Anterior cingulate cortex (tissue), 58 donors: ENCODE data around the gene KIT.
A peak's percentile ranks its signal among the peaks of the same experiment; 100 is the strongest.

Experiments
- DNase-seq, 58 donors: peaks; one replicate each; lab custom pipeline; 2025; lab: John Stamatoyannopoulos, UW

KIT gene

DNA sequence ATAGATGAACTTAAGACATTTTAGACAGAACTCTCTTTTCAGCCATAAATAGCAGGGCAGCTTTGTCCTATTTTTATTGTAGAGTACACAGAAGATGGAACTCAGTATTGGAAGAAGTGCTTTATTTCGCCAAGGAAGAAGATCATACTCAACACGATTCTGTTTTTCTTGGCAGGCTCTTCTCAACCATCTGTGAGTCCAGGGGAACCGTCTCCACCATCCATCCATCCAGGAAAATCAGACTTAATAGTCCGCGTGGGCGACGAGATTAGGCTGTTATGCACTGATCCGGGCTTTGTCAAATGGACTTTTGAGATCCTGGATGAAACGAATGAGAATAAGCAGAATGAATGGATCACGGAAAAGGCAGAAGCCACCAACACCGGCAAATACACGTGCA is 37.6 kb downstream of the KIT start:
- no peak for DNase-seq

DNA sequence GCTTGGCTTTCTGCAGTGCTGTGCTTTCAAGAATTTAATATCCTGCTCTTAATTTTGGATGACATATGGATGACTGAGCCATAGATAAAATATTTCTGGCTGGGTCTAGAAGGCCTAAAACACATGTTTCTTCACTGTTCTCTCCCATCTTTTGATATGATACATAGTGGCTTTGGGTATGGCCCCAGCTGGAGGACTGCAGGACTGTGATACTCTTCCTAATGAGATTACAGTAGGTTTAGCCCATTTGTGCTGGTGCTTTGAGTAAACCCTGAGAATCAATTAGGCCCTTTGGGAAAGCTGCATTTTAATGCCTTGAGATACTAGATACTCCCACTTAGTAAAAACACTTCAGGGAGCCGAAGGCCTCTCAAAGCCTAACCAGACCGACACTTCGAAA is 38.0 kb downstream of the KIT start:
- no peak for DNase-seq

DNA sequence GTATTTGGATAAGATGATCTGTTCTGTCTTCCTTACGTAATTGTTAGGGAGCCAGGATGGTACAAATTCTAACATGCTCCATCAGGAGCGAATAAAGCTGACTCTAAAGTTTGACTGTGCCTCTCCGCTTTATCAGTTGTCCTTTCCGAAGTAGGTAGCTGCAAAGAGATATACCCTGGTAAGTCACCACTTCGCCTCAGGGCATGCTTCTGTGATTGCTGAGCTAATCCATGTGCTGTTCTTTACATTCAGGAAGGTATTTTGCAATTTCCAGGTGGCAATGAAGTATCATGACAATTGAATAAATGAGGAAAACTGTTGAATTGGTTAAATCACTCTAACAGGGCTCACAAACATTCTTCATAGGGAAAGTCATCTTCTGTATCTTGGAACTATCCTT is 38.9 kb downstream of the KIT start:
- no peak for DNase-seq

DNA sequence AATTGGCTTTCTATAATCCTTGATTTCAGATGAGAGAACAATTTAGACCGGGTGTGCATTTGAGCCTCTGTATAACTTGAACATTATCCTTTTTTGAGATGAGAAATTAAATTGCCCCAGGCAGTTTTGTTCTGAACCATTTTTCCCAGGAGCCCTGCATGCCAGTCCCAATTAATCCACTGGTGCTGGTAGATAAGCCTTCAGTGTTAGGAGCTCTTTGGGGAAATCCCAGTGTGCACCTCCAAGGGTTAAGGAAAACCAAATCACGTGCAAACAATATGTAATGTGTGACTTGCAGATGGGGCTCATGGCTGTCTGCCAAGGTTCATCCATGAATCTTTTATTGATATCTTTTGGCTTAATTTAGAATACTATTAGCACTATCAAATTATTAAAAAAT is 43.2 kb downstream of the KIT start:
- peak in 1 of 58 donors; percentile 3 for DNase-seq

DNA sequence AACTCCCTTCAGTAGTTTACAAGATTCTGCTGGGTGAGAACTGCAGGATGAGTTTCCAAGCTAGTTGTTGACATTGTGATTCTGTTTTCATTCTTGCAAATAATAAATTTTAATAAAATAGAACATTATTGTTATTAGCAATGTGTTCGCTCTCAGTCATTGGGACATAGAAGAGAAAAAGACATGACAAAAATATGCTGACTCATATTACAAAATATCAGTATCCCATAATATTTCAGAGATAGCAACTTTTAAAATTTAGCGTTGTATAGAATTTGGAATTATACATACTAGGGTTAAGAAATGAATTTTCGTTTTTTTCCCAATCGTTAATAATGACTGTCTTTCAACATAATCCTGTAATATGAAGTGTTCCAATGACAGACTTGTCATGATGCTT is 45.4 kb downstream of the KIT start:
- DNase-seq = no peak

DNA sequence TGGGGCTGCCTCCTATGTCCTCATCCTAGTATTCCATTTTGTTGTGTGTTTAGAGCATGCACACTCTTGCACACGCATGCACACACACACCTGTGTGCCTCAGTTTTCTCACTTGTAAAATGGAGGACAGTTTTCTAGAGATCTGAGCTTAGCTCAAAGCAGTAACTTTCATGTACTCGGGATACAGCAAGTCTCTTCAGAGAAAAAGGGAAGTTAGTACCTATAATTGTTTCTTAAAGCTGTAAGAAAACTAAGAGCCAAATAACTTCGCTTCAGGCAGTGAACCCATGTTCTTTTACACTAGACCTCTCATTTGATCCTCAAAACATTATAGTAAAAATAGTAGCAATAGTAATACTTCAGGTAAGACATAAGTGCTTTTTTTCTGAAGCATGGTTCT is 49.6 kb downstream of the KIT start:
- no peak for DNase-seq

DNA sequence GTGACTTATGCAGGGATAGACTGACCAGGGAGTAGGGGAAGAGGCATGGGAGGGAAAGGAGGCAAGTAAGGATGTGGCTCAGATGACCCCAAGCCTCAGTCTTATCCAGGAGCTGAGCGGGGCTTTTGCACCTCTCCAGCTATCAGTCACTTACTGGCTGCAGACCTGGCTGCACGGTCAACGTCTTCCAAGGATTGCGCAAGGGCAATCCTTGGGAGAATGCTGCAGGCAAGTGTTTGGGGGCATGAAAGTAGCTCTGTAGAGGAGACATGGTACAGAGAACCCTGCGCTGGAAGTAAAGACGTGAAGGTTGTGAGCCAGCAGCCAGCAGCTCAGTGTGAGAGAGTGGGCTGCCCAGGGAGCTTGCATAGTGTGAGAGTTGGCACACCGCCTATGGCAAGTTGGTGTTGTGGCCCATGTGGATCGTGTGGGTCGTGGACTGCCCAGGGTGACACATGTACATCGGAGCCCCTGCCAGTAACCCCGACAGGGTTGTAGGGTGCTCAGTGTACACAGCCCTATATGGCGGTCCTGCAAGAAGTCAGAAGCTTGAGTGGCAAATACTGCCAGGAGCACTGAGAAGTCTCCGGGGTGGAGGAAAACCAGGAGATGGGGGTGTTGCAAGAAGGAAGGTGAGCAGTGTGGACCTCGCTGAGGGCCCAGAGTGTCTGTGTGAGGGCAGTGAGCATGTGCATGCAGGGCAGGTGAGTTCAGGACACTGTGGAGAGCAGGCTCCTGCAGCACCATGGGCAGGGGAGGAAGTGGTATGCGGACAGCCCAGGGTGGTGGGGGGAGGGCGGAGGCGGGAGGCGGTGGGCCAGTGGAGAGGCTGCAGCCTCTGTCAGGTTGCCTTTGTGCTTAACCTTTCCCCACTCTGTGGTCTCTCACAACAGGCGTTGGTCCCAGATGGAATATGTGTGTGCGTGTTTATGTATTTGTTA is 50.9 kb downstream of the KIT start:
- DNase-seq = no peak

DNA sequence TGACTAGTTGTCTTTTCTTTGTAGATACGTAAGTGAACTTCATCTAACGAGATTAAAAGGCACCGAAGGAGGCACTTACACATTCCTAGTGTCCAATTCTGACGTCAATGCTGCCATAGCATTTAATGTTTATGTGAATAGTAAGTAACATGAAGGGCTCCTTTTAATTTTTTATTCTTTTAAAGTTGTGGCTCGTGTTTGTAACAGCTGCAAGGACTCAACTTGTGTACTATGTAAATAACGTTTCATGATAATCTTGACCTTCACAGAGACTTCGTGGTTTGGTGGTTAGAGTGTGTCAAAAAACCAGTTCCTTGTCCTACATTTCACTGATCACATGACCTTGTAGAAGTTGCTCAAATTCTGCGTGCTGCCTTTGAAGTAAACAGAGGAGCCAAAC is 51.6 kb downstream of the KIT start:
- DNase-seq = no peak

DNA sequence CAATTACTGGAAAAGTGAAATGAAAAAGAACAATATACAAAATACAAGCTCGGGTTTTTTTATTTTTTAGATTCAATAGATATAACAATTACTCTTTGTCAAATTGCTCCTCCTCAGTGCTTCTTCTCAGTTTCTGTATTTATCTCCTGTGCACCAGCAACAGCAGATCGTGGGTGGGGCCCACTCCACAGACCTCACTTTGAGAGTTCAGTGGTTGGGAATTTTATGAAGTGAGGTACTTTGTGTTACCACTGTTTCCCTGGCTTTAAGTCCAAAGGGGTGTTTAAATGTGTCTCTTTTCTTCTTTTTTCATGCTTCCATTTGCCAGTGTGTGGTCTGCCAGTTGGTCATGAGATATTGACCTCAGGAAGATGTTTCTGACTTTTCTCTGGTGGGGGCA is 54.4 kb downstream of the KIT start:
- DNase-seq = no peak

DNA sequence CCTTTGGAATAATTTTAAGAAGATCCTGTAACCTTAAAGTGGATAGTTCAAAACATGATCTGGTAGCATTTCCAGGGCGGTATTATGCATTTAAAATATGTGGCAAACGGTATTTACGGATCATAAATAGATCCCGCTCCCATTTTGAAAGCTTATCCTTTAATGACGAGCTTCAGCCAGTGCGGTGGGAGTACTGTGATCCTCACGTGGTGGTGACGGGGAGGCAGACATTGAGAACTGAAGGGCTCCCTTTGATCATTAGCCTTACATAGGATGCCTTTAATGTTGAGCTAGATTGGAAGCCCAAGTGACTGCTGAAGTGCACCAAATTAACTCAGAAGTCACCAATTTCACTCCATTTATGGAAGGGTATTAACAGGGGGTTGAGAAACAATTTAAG is 56.9 kb downstream of the KIT start:
- no peak for DNase-seq

DNA sequence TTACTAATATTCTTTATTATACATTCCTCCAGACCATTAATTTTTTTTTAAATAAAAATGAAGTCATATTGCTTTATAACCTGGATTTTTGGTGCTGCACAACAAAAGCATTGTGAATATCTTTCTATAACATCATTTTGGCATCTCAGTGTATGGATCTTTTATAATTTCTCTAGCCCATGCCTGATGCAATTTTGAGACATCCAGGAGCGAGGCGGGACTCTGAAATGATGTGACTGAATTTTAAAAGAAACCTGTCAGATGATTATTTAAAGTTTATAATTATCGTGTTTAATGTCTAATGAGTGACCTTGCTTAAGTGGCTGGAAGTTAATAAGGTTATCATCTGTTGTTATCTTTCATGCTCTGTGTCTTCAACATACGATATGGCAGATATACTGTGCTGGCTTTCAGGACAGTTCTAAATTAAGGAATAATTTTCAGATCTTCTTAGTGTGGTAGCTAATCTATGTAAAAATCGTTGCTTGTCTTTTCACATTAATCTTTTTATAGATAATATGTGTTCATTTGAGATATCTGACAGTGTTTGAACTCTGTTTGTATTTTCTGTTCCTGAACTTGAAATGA is 58.8 kb downstream of the KIT start:
- DNase-seq = no peak

DNA sequence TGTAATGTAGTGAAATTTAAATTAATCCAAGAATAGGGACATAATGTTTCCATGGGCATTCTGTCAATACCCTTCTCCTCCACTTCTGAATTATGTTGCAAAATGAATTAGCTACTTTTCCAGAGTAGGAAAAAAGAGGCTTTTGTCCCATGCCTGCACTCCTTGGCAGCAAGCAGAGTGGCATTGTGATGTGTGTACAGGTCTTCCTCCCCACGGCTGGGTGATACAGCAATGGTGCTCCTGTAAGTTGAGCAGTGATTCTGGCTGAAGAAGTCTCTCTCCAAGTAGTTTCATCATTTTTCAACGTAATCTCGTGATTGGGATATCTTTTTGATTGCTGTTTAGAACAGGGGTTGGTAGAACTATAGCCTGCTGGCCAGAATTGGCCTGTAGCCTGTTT is 59.9 kb downstream of the KIT start:
- peak in 9 of 58 donors; percentile 2 to 30 (median 10) for DNase-seq

DNA sequence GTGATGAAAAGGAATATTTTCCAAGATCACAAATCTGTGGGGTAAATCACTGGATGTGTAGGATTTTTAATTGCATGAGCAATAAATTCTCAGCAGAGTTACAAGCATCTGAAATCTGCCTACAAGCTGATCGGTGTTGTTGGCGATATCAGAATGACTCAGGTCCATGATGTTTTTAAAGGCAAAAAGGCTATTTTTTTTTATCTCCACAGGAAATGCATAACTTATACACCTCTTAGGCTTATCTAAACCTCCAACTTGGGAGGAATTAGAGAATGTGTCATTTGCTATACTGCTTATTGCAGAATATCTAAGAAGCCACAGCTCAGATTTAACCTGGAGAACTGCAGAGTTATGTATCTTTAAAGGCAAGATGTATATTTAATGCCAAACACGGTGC is 61.6 kb downstream of the KIT start:
- no peak for DNase-seq

DNA sequence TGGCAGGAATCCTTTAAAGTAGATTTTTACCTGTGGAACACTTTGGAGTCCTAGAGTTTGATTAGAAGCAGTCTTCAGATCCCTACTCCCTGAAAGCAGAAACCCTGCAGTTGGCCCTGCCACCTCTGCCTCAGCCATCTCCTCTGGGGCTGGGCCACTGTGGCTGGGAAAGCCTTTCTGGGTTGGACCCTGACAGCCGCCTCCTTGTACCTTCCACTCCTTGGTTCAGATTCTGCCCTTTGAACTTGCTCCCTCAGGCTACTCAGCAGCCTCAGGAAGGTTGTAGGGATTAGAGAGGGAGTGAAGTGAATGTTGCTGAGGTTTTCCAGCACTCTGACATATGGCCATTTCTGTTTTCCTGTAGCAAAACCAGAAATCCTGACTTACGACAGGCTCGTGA is 65.5 kb downstream of the KIT start:
- no peak for DNase-seq

DNA sequence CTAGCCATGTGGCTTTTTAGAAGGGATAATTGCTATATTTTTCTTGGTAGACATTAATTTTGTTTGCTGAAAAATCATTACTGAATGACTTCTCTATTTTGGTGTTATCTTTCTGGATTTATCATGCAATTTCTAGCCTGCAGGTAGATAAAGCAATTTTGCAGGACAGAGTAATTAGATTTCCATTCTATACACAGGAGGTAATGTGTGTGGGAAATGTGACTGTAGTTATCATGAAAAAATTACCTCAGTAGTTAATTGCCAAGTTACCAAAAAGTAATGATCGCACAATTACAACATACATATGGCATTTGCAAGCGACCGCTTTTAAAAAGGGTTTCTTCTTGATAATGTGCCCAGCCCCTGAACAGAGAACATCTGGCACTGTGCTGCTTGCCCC is 66.1 kb downstream of the KIT start:
- no peak for DNase-seq

DNA sequence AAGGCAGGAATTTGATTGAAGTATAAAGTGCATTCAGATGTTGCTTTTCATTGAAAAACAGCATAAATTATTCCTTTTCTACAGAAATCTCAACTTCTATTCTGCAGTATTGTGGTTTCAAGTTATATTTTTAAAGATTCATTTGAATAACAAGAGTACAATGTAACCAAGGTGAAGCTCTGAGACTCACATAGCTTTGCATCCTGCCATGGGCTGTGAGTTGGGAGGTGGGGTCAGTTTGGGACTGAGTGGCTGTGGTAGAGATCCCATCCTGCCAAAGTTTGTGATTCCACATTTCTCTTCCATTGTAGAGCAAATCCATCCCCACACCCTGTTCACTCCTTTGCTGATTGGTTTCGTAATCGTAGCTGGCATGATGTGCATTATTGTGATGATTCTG is 69.2 kb downstream of the KIT start:
- no peak for DNase-seq

DNA sequence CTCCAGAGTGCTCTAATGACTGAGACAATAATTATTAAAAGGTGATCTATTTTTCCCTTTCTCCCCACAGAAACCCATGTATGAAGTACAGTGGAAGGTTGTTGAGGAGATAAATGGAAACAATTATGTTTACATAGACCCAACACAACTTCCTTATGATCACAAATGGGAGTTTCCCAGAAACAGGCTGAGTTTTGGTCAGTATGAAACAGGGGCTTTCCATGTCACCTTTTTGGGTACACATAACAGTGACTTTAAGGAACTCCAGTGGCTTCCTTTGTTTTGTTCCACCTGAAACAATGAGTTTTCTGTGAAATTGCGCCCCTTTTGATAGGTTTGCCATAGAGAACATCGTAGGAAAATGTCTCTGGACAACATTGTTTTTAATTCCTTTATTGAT is 69.6 kb downstream of the KIT start:
- DNase-seq = no peak

DNA sequence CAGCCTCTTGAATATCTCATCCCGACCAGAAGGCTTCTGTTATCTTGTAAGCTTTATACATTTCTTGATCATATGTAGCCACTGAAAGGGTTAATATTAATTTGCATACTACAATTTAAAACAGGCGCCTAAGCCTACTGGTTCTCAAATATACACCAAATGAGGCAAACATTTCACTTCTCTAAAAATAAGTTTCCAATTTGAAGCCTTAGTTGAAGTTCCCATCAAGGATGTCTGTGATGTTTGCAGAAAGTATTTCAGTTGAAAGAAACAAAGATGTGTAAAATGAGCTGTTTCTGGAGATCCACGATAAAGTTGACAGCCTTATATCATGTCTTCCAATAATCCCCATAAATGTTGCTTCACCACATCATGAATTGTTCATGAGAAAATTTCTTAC is 70.6 kb downstream of the KIT start:
- no peak for DNase-seq

DNA sequence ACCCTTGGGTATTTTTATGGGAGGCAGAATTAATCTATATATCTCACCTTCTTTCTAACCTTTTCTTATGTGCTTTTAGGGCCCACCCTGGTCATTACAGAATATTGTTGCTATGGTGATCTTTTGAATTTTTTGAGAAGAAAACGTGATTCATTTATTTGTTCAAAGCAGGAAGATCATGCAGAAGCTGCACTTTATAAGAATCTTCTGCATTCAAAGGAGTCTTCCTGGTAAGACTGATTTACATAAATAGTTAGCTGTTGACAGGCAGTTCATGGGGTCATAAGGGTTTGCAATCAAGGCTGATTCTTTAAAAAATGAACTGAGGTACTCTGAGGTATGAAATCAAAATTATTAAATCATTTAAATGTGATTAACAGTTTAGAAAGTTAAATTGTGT is 71.5 kb downstream of the KIT start:
- no peak for DNase-seq

DNA sequence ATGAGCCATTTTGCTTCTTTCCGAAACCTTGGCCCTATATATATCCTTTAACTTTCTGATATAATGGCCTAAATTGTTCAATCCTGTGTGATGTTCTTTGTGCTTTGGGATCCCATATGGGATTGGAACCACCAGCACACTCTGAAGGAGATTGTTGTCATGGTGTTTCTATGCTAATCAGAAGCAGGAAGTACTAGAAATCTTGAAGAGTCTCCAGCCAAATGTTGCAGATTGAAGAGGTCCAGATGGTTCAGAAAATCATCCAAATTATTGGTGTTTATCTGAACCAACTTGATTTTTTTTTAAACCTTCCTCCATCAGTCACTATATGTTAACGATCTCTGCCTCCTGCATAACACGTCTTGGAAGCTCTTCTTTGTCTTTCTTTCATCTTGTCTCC is 72.8 kb downstream of the KIT start:
- DNase-seq = no peak

DNA sequence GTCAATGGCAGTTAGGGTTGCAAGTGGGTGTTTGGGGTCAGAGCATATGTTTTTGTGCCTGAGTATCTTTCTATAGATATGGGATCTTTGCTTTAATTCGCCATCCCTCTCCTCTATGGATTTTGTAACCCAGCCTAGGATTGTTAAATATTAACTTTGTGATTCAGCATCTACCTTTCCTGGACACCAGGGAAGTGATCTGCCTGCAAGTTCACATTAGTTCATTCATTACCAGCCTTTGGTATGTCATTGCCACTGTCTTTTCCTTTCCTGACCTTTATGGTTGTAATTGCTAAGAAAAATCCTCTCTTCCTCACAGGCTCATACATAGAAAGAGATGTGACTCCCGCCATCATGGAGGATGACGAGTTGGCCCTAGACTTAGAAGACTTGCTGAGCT is 73.8 kb downstream of the KIT start:
- no peak for DNase-seq

DNA sequence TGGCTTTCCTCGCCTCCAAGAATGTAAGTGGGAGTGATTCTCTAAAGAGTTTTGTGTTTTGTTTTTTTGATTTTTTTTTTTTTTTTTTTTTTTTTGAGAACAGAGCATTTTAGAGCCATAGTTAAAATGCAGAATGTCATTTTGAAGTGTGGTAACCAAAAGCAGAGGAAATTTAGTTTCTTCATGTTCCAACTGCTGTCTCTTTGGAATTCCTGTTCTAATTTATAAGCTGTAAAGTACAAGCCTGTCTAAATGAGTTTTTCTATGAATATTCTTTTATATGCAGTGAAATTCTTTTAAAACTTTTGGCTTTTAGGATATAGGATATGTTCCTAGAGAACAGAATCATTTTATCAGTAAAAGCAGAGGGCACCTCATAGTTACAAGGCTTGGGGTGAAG is 74.2 kb downstream of the KIT start:
- no peak for DNase-seq
